Trophoblast cell (in vitro differentiated cells and primary cell): ENCODE results near the gene DDX59.

Experiments used
- DNase-seq, 2 donors: peaks; one replicate each; pipeline ENCODE4 v3.0.0-alpha.2; 2016
- H2AFZ ChIP-seq: 2 replicates; pipeline ENCODE4 v1.6.1; 2013; ENCODE audit warnings: low read length, moderate library complexity, mild to moderate bottlenecking; ENCODE audit not compliant: insufficient read depth, poor library complexity
- H2AK5ac ChIP-seq: 2 replicates; pipeline ENCODE4 v1.6.1; 2013; ENCODE audit warnings: mild to moderate bottlenecking, low read length
- H2BK120ac ChIP-seq: 2 replicates; pipeline ENCODE4 v1.6.1; 2013; ENCODE audit warnings: low read length, mild to moderate bottlenecking, moderate library complexity; ENCODE audit not compliant: insufficient read depth, poor library complexity
- H2BK12ac ChIP-seq: 2 replicates; pipeline ENCODE4 v1.6.1; 2013; ENCODE audit warnings: mild to moderate bottlenecking, low read length, moderate library complexity
- H2BK5ac ChIP-seq: 2 replicates; pipeline ENCODE4 v1.6.1; 2013; ENCODE audit warnings: low read length, low read depth, moderate library complexity, mild to moderate bottlenecking; ENCODE audit not compliant: poor library complexity
- H3K14ac ChIP-seq: 2 replicates; pipeline ENCODE4 v1.6.1; 2013; ENCODE audit warnings: mild to moderate bottlenecking, low read length
- H3K18ac ChIP-seq: 2 replicates; pipeline ENCODE4 v1.6.1; 2013; ENCODE audit warnings: mild to moderate bottlenecking, low read length
- H3K23ac ChIP-seq: 2 replicates; pipeline ENCODE4 v1.6.1; 2013; ENCODE audit warnings: low read length
- H3K27ac ChIP-seq: 2 replicates; pipeline ENCODE4 v1.5.1; 2013; ENCODE audit warnings: low read depth, mild to moderate bottlenecking, inconsistent platforms, low read length, moderate library complexity
- H3K27me3 ChIP-seq: 2 replicates; pipeline ENCODE4 v1.6.1; 2013; ENCODE audit warnings: inconsistent platforms, mild to moderate bottlenecking, low read length, moderate library complexity; ENCODE audit not compliant: insufficient read depth
- H3K36me3 ChIP-seq, 2 experiments: 1 replicate in 1 of 2; 2 replicates in 1 of 2; pipeline ENCODE4 v1.6.1; 2013; ENCODE audit warnings: low read length in 2 of 2, mild to moderate bottlenecking in 2 of 2, moderate library complexity in 1 of 2; ENCODE audit not compliant: insufficient read depth in 2 of 2, control insufficient read depth in 1 of 2
- H3K4ac ChIP-seq: 2 replicates; pipeline ENCODE4 v1.6.1; 2013; ENCODE audit warnings: low read depth, mild to moderate bottlenecking, low read length, moderate library complexity
- H3K4me1 ChIP-seq, 2 experiments: 1 replicate in 1 of 2; 2 replicates in 1 of 2; pipeline ENCODE4 v1.6.1; 2013; ENCODE audit warnings: low read length in 2 of 2, mild to moderate bottlenecking in 2 of 2, moderate library complexity in 1 of 2; ENCODE audit not compliant: insufficient read depth in 2 of 2, control insufficient read depth in 1 of 2
- H3K4me2 ChIP-seq: 2 replicates; pipeline ENCODE4 v1.6.1; 2013; ENCODE audit warnings: inconsistent platforms, mild to moderate bottlenecking, low read length, moderate library complexity
- H3K4me3 ChIP-seq: 2 replicates; pipeline ENCODE4 v1.5.1; 2013; ENCODE audit warnings: mild to moderate bottlenecking, low read depth, low read length, inconsistent platforms
- H3K79me1 ChIP-seq: one replicate; pipeline ENCODE4 v1.6.1; 2013; ENCODE audit warnings: low read length
- H3K79me2 ChIP-seq: 2 replicates; pipeline ENCODE4 v1.6.1; 2013; ENCODE audit warnings: low read length, mild to moderate bottlenecking; ENCODE audit not compliant: control insufficient read depth, insufficient read depth, poor library complexity
- H3K9ac ChIP-seq: 2 replicates; pipeline ENCODE4 v1.6.1; 2013; ENCODE audit warnings: mild to moderate bottlenecking, low read length
- H3K9me3 ChIP-seq: 2 replicates; pipeline ENCODE4 v1.6.1; 2013; ENCODE audit warnings: low read depth, mild to moderate bottlenecking, control low read depth, inconsistent platforms, low read length; ENCODE audit not compliant: insufficient read depth
- H4K12ac ChIP-seq: 2 replicates; pipeline ENCODE4 v1.6.1; 2013; ENCODE audit warnings: low read depth, mild to moderate bottlenecking, low read length, moderate library complexity
- H4K8ac ChIP-seq: 2 replicates; pipeline ENCODE4 v1.6.1; 2013; ENCODE audit warnings: low read depth, mild to moderate bottlenecking, low read length, moderate library complexity
- H4K91ac ChIP-seq: one replicate; pipeline ENCODE4 v1.6.1; 2013; ENCODE audit warnings: low read depth, mild to moderate bottlenecking, low read length, moderate library complexity
- WGBS: extraction: QIAGEN DNeasy Blood & Tissue Kit; methylation state at CpG from one replicate; pipeline ENCODE4 v1.1.7; 2013; ENCODE audit warnings: missing lambda C conversion rate; ENCODE audit not compliant: insufficient read length, insufficient coverage; ENCODE audit errors: extremely low coverage; 5-methylcytosine and 5-hydroxymethylcytosine counted together

DDX59 gene

DNA sequence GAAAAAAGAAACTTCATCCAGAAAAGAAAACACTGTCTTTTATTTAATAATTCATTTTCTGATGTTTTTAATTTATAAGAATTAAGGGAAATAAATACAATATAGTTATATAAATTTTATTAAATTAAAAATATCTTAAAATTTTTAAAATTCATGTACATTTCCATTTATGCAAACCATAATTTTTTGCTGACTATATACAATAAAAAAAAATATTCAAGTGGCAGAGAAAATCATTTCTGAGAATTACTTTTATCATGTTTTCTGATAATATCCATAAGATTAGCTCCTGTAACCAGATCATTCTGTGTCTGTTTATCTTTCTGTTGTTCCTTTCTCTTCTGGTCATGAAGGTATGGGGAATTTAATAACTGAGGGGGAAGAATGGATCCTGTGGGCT lies 25.7 kb downstream of the DDX59 start:
- Histone ChIP-seq H3K4ac (no peak overlapping the region), H2AFZ (no peak overlapping the region)

GRCh38 chr1:200642481-200642880 lies 27.2 kb downstream of the DDX59 start:
- Histone ChIP-seq H4K91ac (peak overlapping the region; percentile 84), H2BK5ac (peak overlapping the region; percentile 83), H2AK5ac (no peak overlapping the region), H2BK120ac (peak overlapping the region; percentile 83), H3K23ac (no peak overlapping the region), H3K9me3 (no peaks in the 10 kb centered on the region), H3K27me3 (no peaks in the 10 kb centered on the region), H3K4me2 (no peak overlapping the region), H3K79me1 (peaks cover 9% of the 10 kb centered on the region), H4K12ac (no peak overlapping the region), H4K8ac (peak overlapping the region; percentile 58), H3K4me1 (peaks cover 2 to 9% of the 10 kb centered on the region in 2 experiments), H3K14ac (no peak overlapping the region), H2BK12ac (no peak overlapping the region), H2AFZ (no peak overlapping the region), H3K36me3 (peaks cover 3 to 5% of the 10 kb centered on the region in 2 experiments), H3K4ac (no peak overlapping the region), H3K18ac (no peak overlapping the region), H3K27ac (peak overlapping the region; percentile 92), H3K9ac (no peak overlapping the region), H3K4me3 (no peak overlapping the region), H3K79me2 (no peaks in the 10 kb centered on the region)
- no CpG with 5 or more reads among the region's 6 CpGs for WGBS
- DNase-seq = peak; percentile 53 to 77

More for the DNA sequence above, 25.7 kb downstream of the DDX59 start:
- no peak overlapping the region for H3K4me2 ChIP-seq
- H3K4me1 ChIP-seq = peaks cover 2 to 9% of the 10 kb centered on the region in 2 experiments
- no peak overlapping the region for H3K14ac ChIP-seq
- H3K9ac ChIP-seq = no peak overlapping the region
- H3K4me3 ChIP-seq = no peak overlapping the region
- H2BK12ac ChIP-seq = no peak overlapping the region
- H2AK5ac ChIP-seq = no peak overlapping the region
- H2BK5ac ChIP-seq = no peak overlapping the region
- no peak overlapping the region for H3K18ac ChIP-seq
- no peak for DNase-seq
- no peaks in the 10 kb centered on the region for H3K79me2 ChIP-seq
- H4K12ac ChIP-seq = no peak overlapping the region
- no peak overlapping the region for H4K91ac ChIP-seq
- H2BK120ac ChIP-seq = no peak overlapping the region
- H3K9me3 ChIP-seq = no peaks in the 10 kb centered on the region
- H3K79me1 ChIP-seq = peaks cover 9% of the 10 kb centered on the region
- no peaks in the 10 kb centered on the region for H3K27me3 ChIP-seq
- H3K36me3 ChIP-seq = peaks cover 8 to 13% of the 10 kb centered on the region in 2 experiments
- H3K27ac ChIP-seq = no peak overlapping the region
- H3K23ac ChIP-seq = no peak overlapping the region
- H4K8ac ChIP-seq = no peak overlapping the region

DNA sequence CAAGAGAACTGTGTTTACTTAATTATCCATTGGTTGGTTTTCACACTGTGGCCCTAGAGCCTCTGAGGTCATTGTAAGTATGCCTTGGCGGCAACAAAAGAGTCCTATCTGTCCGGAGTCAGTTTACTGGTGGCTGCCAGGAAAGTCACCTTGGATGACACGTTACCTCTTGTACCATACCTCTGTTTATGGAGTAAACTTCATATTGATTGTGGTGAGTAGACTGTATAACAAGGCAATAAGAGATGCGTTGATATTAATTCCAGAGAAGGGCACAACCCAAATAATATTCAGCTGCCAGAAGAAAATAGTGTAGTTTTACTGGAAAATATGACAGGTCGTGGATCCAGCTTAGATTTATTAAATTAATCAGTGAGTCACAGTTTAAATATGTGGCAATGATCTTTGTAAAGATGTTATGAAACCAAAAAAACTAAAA lies 28.7 kb downstream of the DDX59 start:
- H3K9ac ChIP-seq = no peak overlapping the region
- H3K9me3 ChIP-seq = no peaks in the 10 kb centered on the region
- peak overlapping the region; percentile 56 for H3K14ac ChIP-seq
- H3K27me3 ChIP-seq = no peaks in the 10 kb centered on the region
- no peak overlapping the region for H2AK5ac ChIP-seq
- H3K23ac ChIP-seq = no peak overlapping the region
- peak overlapping the region; percentile 86 for H2BK120ac ChIP-seq
- H3K79me2 ChIP-seq = no peaks in the 10 kb centered on the region
- H4K91ac ChIP-seq = no peak overlapping the region
- no peak overlapping the region for H3K4me3 ChIP-seq
- peaks cover under 1 to 1% of the 10 kb centered on the region in 2 experiments for H3K36me3 ChIP-seq
- DNase-seq = peak in 1 of 2 donors; percentile 34
- H3K27ac ChIP-seq = peak overlapping the region; percentile 53
- peak overlapping the region; percentile 63 for H2BK5ac ChIP-seq
- H3K4ac ChIP-seq = no peak overlapping the region
- no peak overlapping the region for H4K8ac ChIP-seq
- no peak overlapping the region for H3K18ac ChIP-seq
- peaks cover 2 to 9% of the 10 kb centered on the region in 2 experiments for H3K4me1 ChIP-seq
- H3K4me2 ChIP-seq = no peak overlapping the region
- no CpG with 5 or more reads among the region's 5 CpGs for WGBS
- no peak overlapping the region for H2AFZ ChIP-seq
- H4K12ac ChIP-seq = no peak overlapping the region
- H2BK12ac ChIP-seq = peak overlapping the region; percentile 49
- H3K79me1 ChIP-seq = peaks cover 9% of the 10 kb centered on the region

DNA sequence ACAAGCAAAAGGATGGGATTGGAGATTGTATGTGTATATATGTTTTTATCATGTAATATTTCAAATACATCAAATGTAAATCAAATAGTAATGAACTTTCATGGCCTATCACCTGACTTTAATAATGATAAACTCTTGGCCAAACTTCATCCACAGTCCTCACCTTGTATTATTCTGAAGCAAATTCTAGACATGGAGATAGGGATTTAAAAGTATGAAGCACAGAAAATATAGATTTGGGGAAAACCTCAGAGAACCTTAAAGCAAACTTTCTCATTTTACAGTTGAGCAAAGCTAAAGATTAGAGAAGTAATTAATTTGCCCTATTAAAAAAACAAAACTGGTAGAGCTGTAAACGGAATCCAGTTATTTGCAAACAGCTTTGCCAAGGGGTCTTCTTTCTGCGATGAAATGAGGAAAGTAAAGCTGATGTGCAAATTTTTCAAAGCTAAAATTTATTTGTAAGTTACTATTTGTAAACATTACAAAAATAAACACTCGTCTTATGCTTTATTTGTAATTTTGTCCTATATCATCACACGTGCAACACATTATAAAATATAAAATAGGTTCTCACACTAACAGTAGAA lies 29.2 kb downstream of the DDX59 start:
- H4K12ac ChIP-seq = no peak overlapping the region
- no peak overlapping the region for H4K8ac ChIP-seq
- H2AK5ac ChIP-seq = no peak overlapping the region
- peaks cover 9% of the 10 kb centered on the region for H3K79me1 ChIP-seq
- no peak overlapping the region for H3K4ac ChIP-seq
- no CpG with 5 or more reads among the region's 4 CpGs for WGBS
- no peaks in the 10 kb centered on the region for H3K79me2 ChIP-seq
- H3K4me1 ChIP-seq = peaks cover 2 to 9% of the 10 kb centered on the region in 2 experiments
- no peak overlapping the region for H3K18ac ChIP-seq
- no peaks in the 10 kb centered on the region for H3K36me3 ChIP-seq
- no peak overlapping the region for H4K91ac ChIP-seq
- no peak overlapping the region for H3K14ac ChIP-seq
- H3K9me3 ChIP-seq = no peaks in the 10 kb centered on the region
- H3K23ac ChIP-seq = no peak overlapping the region
- H2BK120ac ChIP-seq = no peak overlapping the region
- H3K9ac ChIP-seq = no peak overlapping the region
- no peak overlapping the region for H3K4me2 ChIP-seq
- peak overlapping the region; percentile 53 for H3K27ac ChIP-seq
- H3K27me3 ChIP-seq = no peaks in the 10 kb centered on the region
- no peak overlapping the region for H2BK5ac ChIP-seq
- no peak overlapping the region for H3K4me3 ChIP-seq
- DNase-seq = no peak
- H2BK12ac ChIP-seq = no peak overlapping the region
- no peak overlapping the region for H2AFZ ChIP-seq
